SK-N-SH (cell line): ENCODE results near the gene CRTAP.

ENCODE experiments used
- CTCF ChIP-seq: fragments of 200-600 bp; sonication (generic); IDR thresholded peaks from 2 replicates; pipeline ENCODE4 v1.6.1; 2017; ENCODE audit warnings: antibody characterized with exemption, mild to moderate bottlenecking, moderate library complexity
- MEF2A ChIP-seq: IDR thresholded peaks from 2 replicates; pipeline ENCODE4 v1.4.0; 2012; ENCODE audit warnings: low read depth, borderline replicate concordance
- TAF1 ChIP-seq: IDR thresholded peaks from 2 replicates; pipeline ENCODE4 v1.6.1; 2012; ENCODE audit warnings: low read depth, mild to moderate bottlenecking, low read length, moderate library complexity, borderline replicate concordance
- USF1 ChIP-seq: IDR thresholded peaks from 2 replicates; pipeline ENCODE4 v1.4.0; 2012; ENCODE audit warnings: low read depth, borderline replicate concordance

- TF ChIP-seq CTCF (no peak), USF1 (no peak), TAF1 (no peak), MEF2A (no peak)
These were observed 12.0 kb downstream of the CRTAP start for GRCh38 chr3:33125840-33126239.
